Mesendoderm (in vitro differentiated cells): ENCODE results near the gene OR51Q1.

Experiments used
- DNase-seq: peaks from one replicate; pipeline ENCODE4 v3.0.0; 2013
- H2AK5ac ChIP-seq: 2 replicates; pipeline ENCODE4 v1.6.1; 2013; ENCODE audit warnings: low read length, inconsistent platforms
- H2BK120ac ChIP-seq: 2 replicates; pipeline ENCODE4 v1.6.1; 2013; ENCODE audit warnings: low read depth, mild to moderate bottlenecking, low read length, moderate library complexity, mixed read lengths
- H2BK15ac ChIP-seq: replicated peaks from 2 replicates; pipeline ENCODE4 v1.6.1; 2013; ENCODE audit warnings: low read depth, mild to moderate bottlenecking, moderate library complexity
- H2BK5ac ChIP-seq: 2 replicates; pipeline ENCODE4 v1.6.1; 2013; ENCODE audit warnings: low read length, inconsistent platforms
- H3K18ac ChIP-seq: 2 replicates; pipeline ENCODE4 v1.6.1; 2013; ENCODE audit warnings: mild to moderate bottlenecking, low read length, mixed read lengths
- H3K23ac ChIP-seq: one replicate; pipeline ENCODE4 v1.6.1; 2013; ENCODE audit warnings: low read length
- H3K27ac ChIP-seq: 2 replicates; pipeline ENCODE4 v1.5.1; 2013; ENCODE audit warnings: low read depth, mild to moderate bottlenecking, inconsistent platforms, low read length, moderate library complexity
- H3K27me3 ChIP-seq: 2 replicates; pipeline ENCODE4 v1.6.1; 2013; ENCODE audit warnings: low read length, control low read depth, mild to moderate bottlenecking, inconsistent platforms; ENCODE audit not compliant: insufficient read depth, poor library complexity
- H3K36me3 ChIP-seq: 2 replicates; pipeline ENCODE4 v1.6.1; 2013; ENCODE audit warnings: low read length, inconsistent platforms; ENCODE audit not compliant: control insufficient read depth, insufficient read depth
- H3K4ac ChIP-seq: one replicate; pipeline ENCODE4 v1.6.1; 2013; ENCODE audit warnings: low read depth, mild to moderate bottlenecking, low read length, moderate library complexity
- H3K4me1 ChIP-seq: 2 replicates; pipeline ENCODE4 v1.6.1; 2013; ENCODE audit warnings: low read depth, low read length, inconsistent platforms; ENCODE audit not compliant: control insufficient read depth
- H3K4me2 ChIP-seq: 2 replicates; pipeline ENCODE4 v1.6.1; 2013; ENCODE audit warnings: low read length
- H3K4me3 ChIP-seq: 2 replicates; pipeline ENCODE4 v1.5.1; 2013; ENCODE audit warnings: mild to moderate bottlenecking, low read length
- H3K56ac ChIP-seq: one replicate; pipeline ENCODE4 v1.6.1; 2013; ENCODE audit warnings: low read length
- H3K79me1 ChIP-seq: 2 replicates; pipeline ENCODE4 v1.6.1; 2013; ENCODE audit warnings: low read length, inconsistent platforms
- H3K79me2 ChIP-seq: 2 replicates; pipeline ENCODE4 v1.6.1; 2013; ENCODE audit warnings: mild to moderate bottlenecking, low read length; ENCODE audit not compliant: control insufficient read depth, insufficient read depth
- H3K9ac ChIP-seq: 2 replicates; pipeline ENCODE4 v1.6.1; 2013; ENCODE audit warnings: low read length, inconsistent platforms
- H4K5ac ChIP-seq: one replicate; pipeline ENCODE4 v1.6.1; 2013; ENCODE audit warnings: low read length
- H4K8ac ChIP-seq: one replicate; pipeline ENCODE4 v1.6.1; 2013; ENCODE audit warnings: low read depth, mild to moderate bottlenecking, control low read depth, low read length, moderate library complexity
- WGBS: extraction: QIAGEN DNeasy Blood & Tissue Kit; methylation state at CpG from one replicate; pipeline ENCODE4 v1.1.7; 2013; ENCODE audit warnings: low lambda C conversion rate, missing lambda C conversion rate; ENCODE audit not compliant: insufficient coverage; ENCODE audit errors: extremely low coverage; 5-methylcytosine and 5-hydroxymethylcytosine counted together

The OR51Q1 gene

DNA sequence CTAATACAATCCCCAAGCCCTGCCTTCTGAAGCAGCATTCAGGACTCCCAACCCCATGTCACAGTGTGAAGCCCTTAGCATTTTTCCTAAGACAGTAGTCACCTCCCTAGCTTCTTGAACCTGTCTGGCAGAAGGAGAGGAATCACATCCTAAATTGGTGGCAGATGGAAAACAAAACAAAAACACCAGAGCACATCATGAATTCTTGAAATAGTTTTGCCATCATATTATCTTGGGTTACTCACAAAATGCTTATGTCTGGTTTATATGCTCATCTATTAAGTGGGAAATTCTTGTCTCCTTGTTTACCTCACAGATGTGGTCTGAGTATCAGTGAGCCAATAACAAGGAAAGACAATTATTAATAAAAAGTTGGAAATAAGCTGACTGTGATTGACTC lies 23.0 kb upstream of the OR51Q1 start:
- Histone ChIP-seq H3K18ac (no peak overlapping the region), H3K27me3 (no peaks in the 10 kb centered on the region), H2AK5ac (no peak overlapping the region), H3K23ac (no peak overlapping the region), H3K4ac (no peak overlapping the region), H3K79me1 (no peaks in the 10 kb centered on the region), H3K36me3 (no peaks in the 10 kb centered on the region), H3K4me3 (no peak overlapping the region), H3K4me2 (no peak overlapping the region), H3K4me1 (no peaks in the 10 kb centered on the region), H4K5ac (no peak overlapping the region), H3K27ac (no peak overlapping the region), H3K56ac (no peak overlapping the region), H4K8ac (no peak overlapping the region), H2BK15ac (no peak overlapping the region), H3K79me2 (no peaks in the 10 kb centered on the region), H2BK5ac (no peak overlapping the region), H2BK120ac (no peak overlapping the region), H3K9ac (no peak overlapping the region)
- no peak for DNase-seq

DNA sequence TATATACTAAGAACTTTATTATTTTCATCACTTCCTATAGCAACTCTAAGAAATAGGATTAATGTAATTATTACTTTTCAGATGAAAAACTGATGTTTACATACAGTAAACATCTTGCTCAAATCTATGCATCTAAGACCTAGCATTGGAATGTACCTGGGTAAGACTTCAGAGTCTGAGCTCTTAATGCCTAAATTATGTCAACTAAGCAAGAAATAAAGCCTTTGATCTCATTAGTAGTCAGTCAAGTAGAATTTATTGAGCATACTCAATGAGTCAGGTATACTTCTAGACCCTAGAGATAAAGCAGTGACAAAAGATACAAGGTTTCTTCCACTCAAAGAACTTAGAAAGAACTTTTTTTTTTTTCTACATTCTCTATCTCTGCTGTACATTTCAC lies 16.7 kb upstream of the OR51Q1 start:
- no peaks in the 10 kb centered on the region for H3K36me3 ChIP-seq
- H4K5ac ChIP-seq, result no peak overlapping the region
- H3K27ac ChIP-seq, result no peak overlapping the region
- no peak for DNase-seq
- no peaks in the 10 kb centered on the region for H3K79me1 ChIP-seq
- no peaks in the 10 kb centered on the region for H3K79me2 ChIP-seq
- no peak overlapping the region for H2BK120ac ChIP-seq
- no peak overlapping the region for H3K23ac ChIP-seq
- no peak overlapping the region for H3K4ac ChIP-seq
- H3K27me3 ChIP-seq, result no peaks in the 10 kb centered on the region
- H2AK5ac ChIP-seq, result no peak overlapping the region
- H2BK15ac ChIP-seq, result no peak overlapping the region
- H3K18ac ChIP-seq, result no peak overlapping the region
- no peak overlapping the region for H3K56ac ChIP-seq
- no peaks in the 10 kb centered on the region for H3K4me1 ChIP-seq
- no peak overlapping the region for H3K9ac ChIP-seq
- H3K4me3 ChIP-seq, result no peak overlapping the region
- no peak overlapping the region for H4K8ac ChIP-seq
- H3K4me2 ChIP-seq, result no peak overlapping the region
- no peak overlapping the region for H2BK5ac ChIP-seq

DNA sequence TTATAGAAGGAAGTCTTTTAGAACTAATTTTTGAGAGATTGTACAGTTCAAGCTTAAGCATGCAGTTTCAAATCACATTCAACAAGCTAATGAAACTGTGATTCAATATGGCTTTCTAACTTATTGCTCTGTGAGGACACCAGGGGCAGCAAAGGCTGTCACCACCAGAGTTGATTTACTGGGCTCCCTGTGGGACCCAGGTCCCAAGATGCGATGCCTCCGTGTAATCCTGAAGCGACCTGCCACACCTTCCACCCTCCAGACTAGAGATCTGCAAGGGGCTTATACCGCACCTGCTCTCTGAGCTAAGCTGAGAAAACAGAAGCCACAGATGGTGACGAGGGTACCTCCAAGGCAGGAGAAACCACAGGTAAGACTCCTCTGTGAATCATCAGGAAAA lies 918 bp upstream of the OR51Q1 start:
- H3K23ac ChIP-seq, result no peak overlapping the region
- H3K4me1 ChIP-seq, result peaks cover 6% of the 10 kb centered on the region
- no peaks in the 10 kb centered on the region for H3K79me2 ChIP-seq
- H3K27ac ChIP-seq, result no peak overlapping the region
- no peak overlapping the region for H2BK120ac ChIP-seq
- no peak overlapping the region for H3K4ac ChIP-seq
- H3K4me3 ChIP-seq, result no peak overlapping the region
- no peak for DNase-seq
- H2BK5ac ChIP-seq, result no peak overlapping the region
- no peak overlapping the region for H3K56ac ChIP-seq
- H3K79me1 ChIP-seq, result no peaks in the 10 kb centered on the region
- no peak overlapping the region for H4K8ac ChIP-seq
- H3K18ac ChIP-seq, result no peak overlapping the region
- no peak overlapping the region for H2AK5ac ChIP-seq
- no peaks in the 10 kb centered on the region for H3K27me3 ChIP-seq
- no peak overlapping the region for H4K5ac ChIP-seq
- WGBS, result no CpG with 5 or more reads among the region's 5 CpGs
- H2BK15ac ChIP-seq, result no peak overlapping the region
- no peaks in the 10 kb centered on the region for H3K36me3 ChIP-seq
- H3K4me2 ChIP-seq, result no peak overlapping the region
- no peak overlapping the region for H3K9ac ChIP-seq

DNA sequence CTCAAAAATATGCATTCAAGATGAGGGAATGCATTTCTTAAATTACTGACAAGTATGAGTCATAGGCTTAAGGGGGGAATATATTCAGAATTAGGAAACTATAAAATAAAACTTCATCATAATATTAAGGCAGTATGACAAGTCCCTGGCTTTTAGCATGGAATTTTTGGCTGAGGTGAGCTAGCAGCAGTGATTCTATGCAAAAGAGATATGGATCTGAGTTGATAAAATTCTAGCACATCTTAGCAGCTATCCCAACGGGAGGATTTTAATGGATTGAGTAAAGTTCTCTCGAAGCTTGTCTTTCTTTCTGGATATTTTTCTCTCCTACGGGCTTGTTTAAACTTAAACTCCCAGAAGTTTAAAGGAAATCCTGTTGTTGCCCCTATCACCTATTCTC lies 1.2 kb downstream of the OR51Q1 start:
- no peak overlapping the region for H3K9ac ChIP-seq
- no peak overlapping the region for H3K56ac ChIP-seq
- no peaks in the 10 kb centered on the region for H3K79me2 ChIP-seq
- no peak overlapping the region for H3K27ac ChIP-seq
- H2BK120ac ChIP-seq, result no peak overlapping the region
- no peak overlapping the region for H4K8ac ChIP-seq
- H2BK15ac ChIP-seq, result no peak overlapping the region
- no peaks in the 10 kb centered on the region for H3K79me1 ChIP-seq
- H3K27me3 ChIP-seq, result no peaks in the 10 kb centered on the region
- no CpG with 5 or more reads among the region's 3 CpGs for WGBS
- H3K36me3 ChIP-seq, result no peaks in the 10 kb centered on the region
- peak; percentile 59 for DNase-seq
- no peak overlapping the region for H2AK5ac ChIP-seq
- no peak overlapping the region for H2BK5ac ChIP-seq
- H4K5ac ChIP-seq, result no peak overlapping the region
- no peak overlapping the region for H3K18ac ChIP-seq
- peaks cover 6% of the 10 kb centered on the region for H3K4me1 ChIP-seq
- H3K4me3 ChIP-seq, result no peak overlapping the region
- no peak overlapping the region for H3K4me2 ChIP-seq
- no peak overlapping the region for H3K23ac ChIP-seq
- H3K4ac ChIP-seq, result no peak overlapping the region

DNA sequence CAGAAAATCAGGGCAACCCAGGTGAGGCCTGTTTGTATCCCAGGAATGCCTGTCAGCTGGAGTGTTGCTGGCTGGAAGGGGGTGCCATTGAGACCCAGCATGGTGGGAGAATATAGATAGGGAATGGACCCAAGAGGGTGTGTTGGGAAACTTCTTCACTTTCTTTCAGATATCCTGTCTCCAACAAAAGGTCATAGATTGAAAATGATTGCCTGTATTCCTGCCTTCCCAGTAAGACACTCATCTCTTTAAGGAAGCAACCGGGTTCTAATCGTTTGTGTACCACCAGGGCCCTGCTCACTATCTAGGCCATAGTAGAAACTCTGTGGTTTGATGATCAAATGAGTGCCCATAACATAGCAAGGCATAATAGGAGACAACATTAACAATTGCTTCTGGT lies 19.5 kb downstream of the OR51Q1 start, which contains the start of gene OR51I1:
Gene OR51I1 (minus strand): TSS at position 101 of the 400 bp plus-strand sequence. CDS start 0 bp downstream, at position 101.
- Histone ChIP-seq H3K27me3 (no peaks in the 10 kb centered on the region), H3K27ac (no peak within 1 kb of the TSS), H3K4me1 (no peaks in the 10 kb centered on the region), H4K5ac (no peak within 1 kb of the TSS), H3K4me3 (no peak within 1 kb of the TSS), H2BK15ac (no peak within 1 kb of the TSS), H4K8ac (no peak within 1 kb of the TSS), H3K23ac (no peak within 1 kb of the TSS), H3K56ac (no peak within 1 kb of the TSS), H3K4ac (no peak within 1 kb of the TSS), H3K36me3 (no peaks in the 10 kb centered on the region), H3K9ac (no peak within 1 kb of the TSS), H3K79me1 (no peaks in the 10 kb centered on the region), H2AK5ac (no peak within 1 kb of the TSS), H2BK5ac (no peak within 1 kb of the TSS), H3K18ac (no peak within 1 kb of the TSS), H2BK120ac (no peak within 1 kb of the TSS), H3K79me2 (no peaks in the 10 kb centered on the region), H3K4me2 (no peak within 1 kb of the TSS)
- no CpG with 5 or more reads among the region's 2 CpGs for WGBS
- DNase-seq, result no peak

DNA sequence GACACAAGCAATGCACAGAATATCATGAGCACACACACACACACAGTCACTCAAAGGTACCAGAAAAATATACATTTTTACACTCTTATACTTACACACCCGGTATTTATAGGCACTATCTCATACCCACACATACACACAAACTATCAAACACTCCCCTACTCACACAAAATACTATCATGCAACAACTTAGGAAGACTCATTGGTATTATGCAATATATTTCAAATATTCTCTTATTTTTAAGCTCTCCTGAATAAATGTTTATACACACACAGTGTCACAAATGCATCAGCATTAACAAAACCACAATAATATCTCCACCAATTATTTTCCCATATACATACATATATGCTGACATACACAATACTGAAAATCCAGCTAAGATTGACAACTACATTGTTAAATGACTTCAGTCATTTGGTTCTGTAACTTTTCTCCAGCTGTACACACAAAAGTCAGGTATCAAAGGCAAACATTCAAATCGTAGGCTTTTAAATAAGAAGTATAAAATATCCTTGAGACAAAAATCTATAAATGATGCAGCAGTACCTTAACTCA lies 22.0 kb downstream of the OR51Q1 start:
- H3K9ac ChIP-seq, result no peak overlapping the region
- DNase-seq, result no peak
- no peaks in the 10 kb centered on the region for H3K79me2 ChIP-seq
- no peak overlapping the region for H3K23ac ChIP-seq
- no peaks in the 10 kb centered on the region for H3K79me1 ChIP-seq
- H4K8ac ChIP-seq, result no peak overlapping the region
- no peak overlapping the region for H2AK5ac ChIP-seq
- H2BK120ac ChIP-seq, result no peak overlapping the region
- H4K5ac ChIP-seq, result no peak overlapping the region
- H2BK15ac ChIP-seq, result no peak overlapping the region
- H3K4me1 ChIP-seq, result no peaks in the 10 kb centered on the region
- H3K27ac ChIP-seq, result no peak overlapping the region
- 100% methylated on average over 1 of the region's 2 CpGs for WGBS
- no peaks in the 10 kb centered on the region for H3K27me3 ChIP-seq
- no peak overlapping the region for H3K56ac ChIP-seq
- H3K4me2 ChIP-seq, result no peak overlapping the region
- no peak overlapping the region for H3K18ac ChIP-seq
- no peak overlapping the region for H2BK5ac ChIP-seq
- no peak overlapping the region for H3K4ac ChIP-seq
- H3K4me3 ChIP-seq, result no peak overlapping the region
- no peaks in the 10 kb centered on the region for H3K36me3 ChIP-seq
